Right lobe of liver (tissue), 4 donors: ENCODE measurements around the gene ACAP3.

Experiments
- POLR2A ChIP-seq: fragments of 450-650 bp; IDR thresholded peaks from one replicate; pipeline ENCODE4 v1.6.1; 2017; ENCODE audit warnings: antibody characterized with exemption, mild to moderate bottlenecking
- TF ChIP-seq, protein P1 (sequence below), 4 donors: fragments of 200-600 bp in 3 of 4; fragments of 450-650 bp in 1 of 4; IDR thresholded peaks; one replicate each; pipeline versions ENCODE4 v1.5.1 to v1.8.0; 2016 to 2022; ENCODE audit warnings: antibody characterized with exemption in 4 of 4, mild to moderate bottlenecking in 2 of 4
- donor health status: DM: no; HTN: no; CAD: no.
- donor health status: DM: no; HTN: no; CAD: no.
- donor health status: DM: no; HTN: yes; CAD: no.

DNA sequence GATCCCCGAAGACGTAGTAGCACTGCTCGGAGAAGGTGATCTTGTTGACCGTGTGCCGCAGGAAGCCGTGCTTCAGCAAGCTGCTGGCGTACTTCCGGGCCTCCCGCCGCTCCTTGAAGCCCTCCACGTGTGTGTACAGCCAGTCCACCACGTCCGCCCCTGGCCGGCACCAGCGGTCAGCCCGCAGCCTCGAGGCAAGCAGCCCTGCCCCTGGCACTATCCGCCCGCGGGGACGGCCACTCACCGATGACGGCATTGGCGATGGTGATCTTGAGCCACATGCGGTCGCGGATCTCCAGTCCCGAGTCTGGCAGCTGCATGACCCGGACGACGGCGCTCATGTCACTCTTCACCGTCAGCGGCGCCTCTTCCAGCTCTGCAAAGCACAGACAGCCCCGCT, 30.5 kb upstream of the ACAP3 start:
- TF ChIP-seq, protein P1, sequence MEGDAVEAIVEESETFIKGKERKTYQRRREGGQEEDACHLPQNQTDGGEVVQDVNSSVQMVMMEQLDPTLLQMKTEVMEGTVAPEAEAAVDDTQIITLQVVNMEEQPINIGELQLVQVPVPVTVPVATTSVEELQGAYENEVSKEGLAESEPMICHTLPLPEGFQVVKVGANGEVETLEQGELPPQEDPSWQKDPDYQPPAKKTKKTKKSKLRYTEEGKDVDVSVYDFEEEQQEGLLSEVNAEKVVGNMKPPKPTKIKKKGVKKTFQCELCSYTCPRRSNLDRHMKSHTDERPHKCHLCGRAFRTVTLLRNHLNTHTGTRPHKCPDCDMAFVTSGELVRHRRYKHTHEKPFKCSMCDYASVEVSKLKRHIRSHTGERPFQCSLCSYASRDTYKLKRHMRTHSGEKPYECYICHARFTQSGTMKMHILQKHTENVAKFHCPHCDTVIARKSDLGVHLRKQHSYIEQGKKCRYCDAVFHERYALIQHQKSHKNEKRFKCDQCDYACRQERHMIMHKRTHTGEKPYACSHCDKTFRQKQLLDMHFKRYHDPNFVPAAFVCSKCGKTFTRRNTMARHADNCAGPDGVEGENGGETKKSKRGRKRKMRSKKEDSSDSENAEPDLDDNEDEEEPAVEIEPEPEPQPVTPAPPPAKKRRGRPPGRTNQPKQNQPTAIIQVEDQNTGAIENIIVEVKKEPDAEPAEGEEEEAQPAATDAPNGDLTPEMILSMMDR (IDR thresholded peaks at IDR 0.05): no peak
- TF ChIP-seq POLR2A: no peak
